Muscle of back (tissue), 11 donors: ENCODE data around the gene ORM2. TPM values are rescaled to one million over a fixed set of nuclear protein-coding genes. Genes with fewer than 3 reads are reported as not detected.
"Not testable (repeated sequence)": the region's sequence is repeated elsewhere in the genome, so short reads cannot be mapped to it uniquely, and the experiment has no call there.

Experiments used
- DNase-seq, 3 donors: peaks; one replicate each; pipeline versions ENCODE4 v3.0.0 to v3.0.0-alpha.2; 2013
- polyA plus RNA-seq, 10 donors: library from polyadenylated mRNA; unstranded; fragments of 120-200 nt; gene quantifications; one replicate each; pipeline ENCODE4 v1.2.1, GENCODE V29; 2013; ENCODE audit not compliant: insufficient read length in 10 of 10

The ORM2 gene
- polyA plus RNA-seq, 10 donors: 0.21 TPM; not detected in 9

GRCh38 chr9:114313186-114313585 is 16.5 kb upstream of the ORM2 start:
- DNase-seq: peak in 1 of 3 donors; percentile 3

GRCh38 chr9:114314256-114314867 is 15.3 kb upstream of the ORM2 start:
- peak in 1 of 3 donors; percentile 5 for DNase-seq

GRCh38 chr9:114314881-114315722 is 14.6 kb upstream of the ORM2 start:
- peak in 1 of 3 donors; percentile 7 for DNase-seq

GRCh38 chr9:114315723-114316363 is 13.8 kb upstream of the ORM2 start:
- no peak for DNase-seq

- DNase-seq: peak in 1 of 3 donors; percentile 41
These were observed 13.0 kb upstream of the ORM2 start for GRCh38 chr9:114316605-114317230.

- peak in 2 of 3 donors; percentile 13 to 52 for DNase-seq
These were observed 11.9 kb upstream of the ORM2 start for GRCh38 chr9:114317665-114318357.

- no peak for DNase-seq
These were observed 11.3 kb upstream of the ORM2 start for GRCh38 chr9:114318416-114318815.

GRCh38 chr9:114319147-114319546 is 10.5 kb upstream of the ORM2 start:
- no peak for DNase-seq

- DNase-seq: not testable (repeated sequence)
These were observed 9.0 kb upstream of the ORM2 start for GRCh38 chr9:114320710-114321109.

- no peak for DNase-seq
These were observed 7.9 kb upstream of the ORM2 start for GRCh38 chr9:114321759-114322158.

GRCh38 chr9:114322160-114322818 is 7.4 kb upstream of the ORM2 start:
- DNase-seq: not testable (repeated sequence)

GRCh38 chr9:114322831-114323531 is 6.7 kb upstream of the ORM2 start, which contains the start of gene ORM1:
Gene ORM1, plus strand, starts transcription at chr9:114323098. Its CDS starts 36 bp downstream, at chr9:114323134.
- DNase-seq: not testable (repeated sequence)

GRCh38 chr9:114323849-114324248 is 5.8 kb upstream of the ORM2 start:
- not testable (repeated sequence) for DNase-seq

- DNase-seq: no peak
These were observed 5.2 kb upstream of the ORM2 start for GRCh38 chr9:114324492-114324891.

GRCh38 chr9:114324965-114325364 is 4.7 kb upstream of the ORM2 start:
- DNase-seq: not testable (repeated sequence)

- not testable (repeated sequence) for DNase-seq
These were observed 3.9 kb upstream of the ORM2 start for GRCh38 chr9:114325684-114326254.

- no peak for DNase-seq
These were observed 1.9 kb upstream of the ORM2 start for GRCh38 chr9:114327749-114328148.

GRCh38 chr9:114328357-114328820 is 1.3 kb upstream of the ORM2 start:
- not testable (repeated sequence) for DNase-seq

- DNase-seq: not testable (repeated sequence)
These were observed 588 bp upstream of the ORM2 start for GRCh38 chr9:114328937-114329624.
